ENCODE data around the gene C9orf50.

Gene C9orf50

GRCh38 chr9:129630967-129631673, 10.2 kb upstream of the C9orf50 start:
- DNase-seq (ENCODE audit: low spot score) = no peak

- DNase-seq (ENCODE audit: low spot score) = no peak
Measured at GRCh38 chr9:129629251-129629820, 8.4 kb upstream of the C9orf50 start.

- no peak for DNase-seq (ENCODE audit: low spot score)
Measured at GRCh38 chr9:129628709-129629108, 7.8 kb upstream of the C9orf50 start.

- no peak for DNase-seq (ENCODE audit: low spot score)
Measured at GRCh38 chr9:129627556-129628440, 6.9 kb upstream of the C9orf50 start.

- peak; percentile 58 for DNase-seq (ENCODE audit: low spot score)
Measured at GRCh38 chr9:129626625-129627284, 5.9 kb upstream of the C9orf50 start.

GRCh38 chr9:129626079-129626624, 5.3 kb upstream of the C9orf50 start, which contains the start of gene NTMT1:
Gene NTMT1, plus strand, starts transcription at chr9:129626163. Its CDS starts 6,541 bp downstream, at chr9:129632704.
- DNase-seq (ENCODE audit: low spot score) = peak; percentile 75

GRCh38 chr9:129624947-129625346, 4.0 kb upstream of the C9orf50 start:
- DNase-seq (ENCODE audit: low spot score) = no peak

- peak; percentile 42 for DNase-seq (ENCODE audit: low spot score)
Measured at GRCh38 chr9:129624168-129624759, 3.4 kb upstream of the C9orf50 start.

- DNase-seq (ENCODE audit: low spot score) = no peak
Measured at GRCh38 chr9:129623331-129623730, 2.4 kb upstream of the C9orf50 start.

GRCh38 chr9:129619787-129620668, 873 bp downstream of the C9orf50 start:
- DNase-seq (ENCODE audit: low spot score) = no peak

- no peak for DNase-seq (ENCODE audit: low spot score)
Measured at GRCh38 chr9:129617167-129617566, 3.7 kb downstream of the C9orf50 start.

- no peak for DNase-seq (ENCODE audit: low spot score)
Measured at GRCh38 chr9:129615407-129616285, 5.3 kb downstream of the C9orf50 start.

GRCh38 chr9:129614932-129615331, 6.0 kb downstream of the C9orf50 start:
- no peak for DNase-seq (ENCODE audit: low spot score)

GRCh38 chr9:129613520-129614175, 7.3 kb downstream of the C9orf50 start:
- no peak for DNase-seq (ENCODE audit: low spot score)

GRCh38 chr9:129612815-129613519, 7.9 kb downstream of the C9orf50 start:
- no peak for DNase-seq (ENCODE audit: low spot score)

GRCh38 chr9:129612123-129612522, 8.8 kb downstream of the C9orf50 start:
- no peak for DNase-seq (ENCODE audit: low spot score)

- DNase-seq (ENCODE audit: low spot score) = no peak
Measured at GRCh38 chr9:129611307-129611800, 9.5 kb downstream of the C9orf50 start.
